Pancreas (tissue), 10 donors: Measurements from ENCODE around the gene ST6GALNAC5. TPM values are rescaled to one million over a fixed set of nuclear protein-coding genes. Genes with fewer than 3 reads are reported as not detected.

Experiments used
- ATAC-seq, 4 donors: fragments of 200-7000 bp; cut with Tn5 transposase; one replicate each; pipeline versions ENCODE4 v1.8.0 to v1.9.1; 2020; ENCODE audit warnings: mild to moderate bottlenecking in 4 of 4, moderate library complexity in 4 of 4
- DNase-seq, 6 donors: peaks; one replicate each; pipeline ENCODE4 v3.0.0-alpha.2; 2020
- FAIRE-seq: peaks from 2 replicates; lab custom pipeline; 2012; peaks lifted over from hg19 to GRCh38; lab: Jason Lieb, UNC
- H3K27ac ChIP-seq, 4 donors: fragments of 200-600 bp; sonication (generic); 1 replicate in 3 of 4; 2 replicates in 1 of 4; pipeline versions ENCODE4 v1.5.0 to v1.8.0; 2020
- H3K27me3 ChIP-seq, 4 donors: fragments of 200-600 bp; one replicate each; pipeline ENCODE4 v1.8.0; 2021
- H3K36me3 ChIP-seq, 3 donors: fragments of 200-600 bp; sonication (generic) in 1 of 3; one replicate each; pipeline versions ENCODE4 v1.5.0 to v1.8.0; 2020 to 2021
- H3K4me1 ChIP-seq, 3 donors: fragments of 200-600 bp; one replicate each; pipeline ENCODE4 v1.8.0; 2021
- H3K4me3 ChIP-seq, 4 donors: fragments of 200-600 bp; sonication (generic) in 2 of 4; one replicate each; pipeline versions ENCODE4 v1.5.0 to v1.8.0; 2020 to 2021
- H3K9me3 ChIP-seq, 4 donors: fragments of 200-600 bp; one replicate each; pipeline ENCODE4 v1.8.0; 2021
- WGBS, 2 donors: extraction: QIAGEN DNeasy Blood & Tissue Kit; methylation state at CpG; one replicate each; pipeline ENCODE4 v1.1.7; 2013; 5-methylcytosine and 5-hydroxymethylcytosine counted together
- intact Hi-C, 3 donors: fragments of 100-400 bp; cut with DNase I; formaldehyde crosslinking; loops; one replicate each; pipeline versions ENCODE4 v1.11.1 to v1.14.2; 2022
- polyA plus RNA-seq, 2 donors: library from polyadenylated mRNA; stranded (reverse); fragments of 200-250 nt; gene quantifications; one replicate each; pipeline ENCODE4 v1.2.3, GENCODE V29; 2013
- total RNA-seq, 6 donors: library from RNA; stranded (reverse); fragmentation: NEBNext Ultra II Directional in 4 of 6; extraction: Animal tissue kit (Norgen Biotek cat#: 25700) in 4 of 6; gene quantifications; one replicate each; pipeline versions ENCODE4 v1.2.1 to v1.2.4, GENCODE V29; 2021 to 2023
- TF ChIP-seq, protein P1 (sequence below), 4 donors: fragments of 200-600 bp; sonication (generic) in 3 of 4; IDR thresholded peaks; one replicate each; pipeline versions ENCODE4 v1.5.0 to v1.8.0; 2021; ENCODE audit warnings: antibody characterized with exemption in 4 of 4
- donor health status: healthy with polysubstance abuse.
- donor health status: DM: no; HTN: no; CAD: no; lungs with moderate emphysema.
- donor health status: DM: no; HTN: no; CAD: no.
- donor health status: control.
- donor health status: control.
- donor health status: Bipolar disorder and iron deficiency.
- donor health status: DM: yes; HTN: yes; CAD: no.
- donor health status: DM: no; HTN: no; CAD: no.
- donor health status: DM: no; HTN: no; CAD: no.
- donor health status: DM: yes; HTN: yes; CAD: no.

Gene ST6GALNAC5
- total and polyA plus RNA-seq, 8 donors, result 0.20 to 3.1 (median 0.55) TPM

DNA sequence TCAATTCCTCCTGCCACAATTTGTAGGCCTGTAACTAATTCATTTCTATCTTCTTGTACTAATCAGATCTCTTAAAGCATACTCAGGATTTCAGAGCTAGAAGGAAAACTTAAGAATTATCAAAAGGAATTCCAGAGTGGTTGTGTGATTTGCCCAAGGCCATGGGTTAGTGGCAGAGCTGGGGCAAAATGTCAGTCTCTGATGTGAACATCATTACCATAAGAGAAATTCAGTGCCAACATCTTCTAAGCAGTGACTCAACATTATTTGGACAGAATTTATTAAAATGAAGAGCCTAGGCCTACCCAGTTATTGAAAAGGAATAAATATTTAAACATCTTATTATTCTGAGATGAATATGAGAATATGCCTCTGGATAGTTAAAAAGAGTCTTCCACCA is 14.5 kb downstream of the ST6GALNAC5 start:
- no peaks in the 10 kb centered on the region for H3K4me1 ChIP-seq
- H3K27me3 ChIP-seq, result no peaks in the 10 kb centered on the region
- no peak for FAIRE-seq
- no peak overlapping the region for H3K4me3 ChIP-seq
- TF ChIP-seq, protein P1, sequence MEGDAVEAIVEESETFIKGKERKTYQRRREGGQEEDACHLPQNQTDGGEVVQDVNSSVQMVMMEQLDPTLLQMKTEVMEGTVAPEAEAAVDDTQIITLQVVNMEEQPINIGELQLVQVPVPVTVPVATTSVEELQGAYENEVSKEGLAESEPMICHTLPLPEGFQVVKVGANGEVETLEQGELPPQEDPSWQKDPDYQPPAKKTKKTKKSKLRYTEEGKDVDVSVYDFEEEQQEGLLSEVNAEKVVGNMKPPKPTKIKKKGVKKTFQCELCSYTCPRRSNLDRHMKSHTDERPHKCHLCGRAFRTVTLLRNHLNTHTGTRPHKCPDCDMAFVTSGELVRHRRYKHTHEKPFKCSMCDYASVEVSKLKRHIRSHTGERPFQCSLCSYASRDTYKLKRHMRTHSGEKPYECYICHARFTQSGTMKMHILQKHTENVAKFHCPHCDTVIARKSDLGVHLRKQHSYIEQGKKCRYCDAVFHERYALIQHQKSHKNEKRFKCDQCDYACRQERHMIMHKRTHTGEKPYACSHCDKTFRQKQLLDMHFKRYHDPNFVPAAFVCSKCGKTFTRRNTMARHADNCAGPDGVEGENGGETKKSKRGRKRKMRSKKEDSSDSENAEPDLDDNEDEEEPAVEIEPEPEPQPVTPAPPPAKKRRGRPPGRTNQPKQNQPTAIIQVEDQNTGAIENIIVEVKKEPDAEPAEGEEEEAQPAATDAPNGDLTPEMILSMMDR (IDR thresholded peaks at IDR 0.05), result no peak
- DNase-seq, result no peak
- H3K36me3 ChIP-seq, result no peaks in the 10 kb centered on the region
- no peak overlapping the region for H3K27ac ChIP-seq
- no peak for ATAC-seq
- intact Hi-C loops, result no loop called here
- no peaks in the 10 kb centered on the region for H3K9me3 ChIP-seq

DNA sequence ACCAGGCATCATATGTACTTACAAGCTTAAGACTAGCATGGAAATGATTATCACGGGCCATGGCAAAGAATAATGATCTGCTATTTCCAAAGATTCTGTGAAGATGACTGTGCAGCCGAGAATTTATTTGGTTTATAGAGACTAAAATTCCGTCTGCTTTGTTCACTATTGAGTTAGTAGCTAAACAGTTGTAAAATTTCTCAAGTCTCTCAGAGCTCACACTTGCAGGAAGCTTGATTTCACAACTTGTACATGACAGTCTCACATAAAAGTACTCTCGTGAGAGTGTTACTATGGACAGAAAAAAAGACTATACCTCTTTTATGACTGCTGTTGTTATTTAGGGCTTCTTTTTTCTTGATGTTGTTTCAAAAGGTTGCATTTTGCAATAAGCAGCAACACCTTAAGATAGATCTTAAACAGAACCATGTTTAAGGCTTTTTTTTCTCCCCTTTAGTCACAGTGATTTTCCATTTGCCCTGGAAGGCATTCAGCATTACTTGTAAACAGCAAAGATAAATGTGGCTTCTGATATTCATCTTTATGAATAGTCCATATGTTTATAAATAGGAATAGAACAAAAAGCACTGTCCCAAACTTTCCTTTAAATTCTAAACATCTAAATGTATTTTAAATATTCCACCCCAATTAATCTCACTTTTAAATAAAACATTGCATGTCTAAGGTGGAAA is 24.8 kb downstream of the ST6GALNAC5 start:
- no peak overlapping the region for H3K27ac ChIP-seq
- FAIRE-seq (no peak), ATAC-seq (no peak), DNase-seq (no peak)
- no peaks in the 10 kb centered on the region for H3K9me3 ChIP-seq
- H3K27me3 ChIP-seq, result no peaks in the 10 kb centered on the region
- TF ChIP-seq, protein P1 (IDR thresholded peaks at IDR 0.05), result no peak
- no peaks in the 10 kb centered on the region for H3K36me3 ChIP-seq
- no peak overlapping the region for H3K4me3 ChIP-seq
- intact Hi-C loops, result no loop called here
- H3K4me1 ChIP-seq, result no peaks in the 10 kb centered on the region
- WGBS, 2 donors, result 44 to 62% methylated on average over 4 of the region's 4 CpGs

DNA sequence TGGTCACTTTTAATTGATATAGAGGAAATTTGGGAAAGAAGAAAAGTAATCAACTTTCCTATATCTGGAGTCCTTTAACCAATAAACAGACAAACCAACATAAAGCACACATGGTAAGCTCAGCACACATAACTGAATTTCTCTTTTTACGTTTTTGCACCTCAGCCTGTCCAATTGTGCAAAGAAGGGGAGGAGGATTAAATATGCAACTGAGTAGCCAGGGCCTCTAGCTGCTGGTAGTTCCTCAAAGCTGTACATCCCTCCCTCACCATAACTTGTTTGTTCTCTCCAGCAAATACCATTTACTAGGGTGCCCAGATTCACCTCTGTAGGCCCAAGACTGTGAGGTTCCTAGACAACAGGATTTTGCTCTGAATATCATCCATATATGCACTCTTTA is 25.4 kb downstream of the ST6GALNAC5 start:
- no peaks in the 10 kb centered on the region for H3K36me3 ChIP-seq
- H3K4me3 ChIP-seq, result no peak overlapping the region
- ATAC-seq, result no peak
- no peaks in the 10 kb centered on the region for H3K4me1 ChIP-seq
- intact Hi-C loops, result no loop called here
- no peak overlapping the region for H3K27ac ChIP-seq
- no peak for DNase-seq
- TF ChIP-seq, protein P1 (IDR thresholded peaks at IDR 0.05), result no peak
- WGBS, 2 donors, result 37 to 53% methylated on average over 1 of the region's 1 CpG
- H3K27me3 ChIP-seq, result no peaks in the 10 kb centered on the region
- no peak for FAIRE-seq
- H3K9me3 ChIP-seq, result no peaks in the 10 kb centered on the region

DNA sequence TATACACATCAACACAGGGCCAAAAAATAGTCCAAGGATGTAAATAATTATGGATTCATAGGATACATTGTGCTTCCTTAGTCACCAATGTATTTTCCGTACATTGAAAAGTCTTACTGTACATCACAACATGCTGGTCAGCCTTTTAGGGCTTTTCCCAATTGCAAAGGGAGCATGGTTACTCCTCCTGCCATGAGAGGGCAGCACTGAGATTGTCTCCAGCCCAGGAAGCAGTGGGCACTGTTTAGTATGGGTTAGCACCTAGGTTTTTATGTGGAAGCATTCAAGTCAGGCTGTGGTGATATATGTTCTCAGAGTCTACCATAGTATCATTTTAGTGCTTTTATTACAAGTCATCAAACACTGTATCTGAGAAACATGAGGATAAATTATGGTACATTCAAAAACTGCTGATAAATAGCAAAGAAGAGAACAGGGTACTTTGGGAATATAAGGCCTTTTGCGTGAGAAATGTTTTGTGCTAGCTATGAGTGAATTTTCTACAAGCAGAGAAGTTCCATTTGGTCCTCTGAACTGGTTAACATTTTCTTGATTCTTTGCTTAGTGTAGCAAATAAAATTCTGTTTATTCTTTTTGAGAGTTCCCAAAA is 34.0 kb downstream of the ST6GALNAC5 start:
- ATAC-seq (peak in 2 of 4 donors; percentile 43 to 63), FAIRE-seq (no peak), DNase-seq (no peak)
- Histone ChIP-seq H3K27ac (no peak overlapping the region), H3K4me1 (no peaks in the 10 kb centered on the region), H3K36me3 (no peaks in the 10 kb centered on the region), H3K9me3 (no peaks in the 10 kb centered on the region), H3K27me3 (no peaks in the 10 kb centered on the region), H3K4me3 (no peak overlapping the region)
- TF ChIP-seq, protein P1 (IDR thresholded peaks at IDR 0.05), result no peak
- intact Hi-C loops, result no loop called here
- 83 to 92% methylated on average over 2 of the region's 2 CpGs for WGBS, 2 donors
